GM21576 (cell line): ENCODE measurements around the gene MLXIPL.
"Not testable (repeated sequence)": the region's sequence is repeated elsewhere in the genome, so short reads cannot be mapped to it uniquely, and the experiment has no call there.

ENCODE experiments used
- ATAC-seq: cut with Tn5 transposase; IDR thresholded peaks from one replicate; pipeline ENCODE4 v1.9.1; 2021; ENCODE audit warnings: mild to moderate bottlenecking, moderate library complexity; ENCODE audit not compliant: unreplicated experiment

The MLXIPL gene

GRCh38 chr7:73623798-73624668 lies at the start of gene MLXIPL:
TSS of gene MLXIPL (minus strand) at chr7:73624522. CDS start at chr7:73624492, 30 bp downstream.
- ATAC-seq, result no peak

GRCh38 chr7:73671857-73672445 lies 47.6 kb upstream of the MLXIPL start:
- no peak for ATAC-seq

GRCh38 chr7:73671322-73671661 lies 47.0 kb upstream of the MLXIPL start:
- ATAC-seq, result no peak

GRCh38 chr7:73669858-73670385 lies 45.6 kb upstream of the MLXIPL start:
- ATAC-seq, result no peak

GRCh38 chr7:73669288-73669701 lies 45.0 kb upstream of the MLXIPL start:
- ATAC-seq, result no peak

- no peak for ATAC-seq
Observed at GRCh38 chr7:73668886-73669230, 44.5 kb upstream of the MLXIPL start.

- ATAC-seq, result no peak
Observed at GRCh38 chr7:73668103-73668885, 44.0 kb upstream of the MLXIPL start.

GRCh38 chr7:73667344-73668102 lies 43.2 kb upstream of the MLXIPL start, which contains the start of gene VPS37D:
TSS of gene VPS37D (plus strand) at chr7:73667831. CDS start at chr7:73667959, 128 bp downstream.
- ATAC-seq, result peak; percentile 89

GRCh38 chr7:73663033-73663432 lies 38.7 kb upstream of the MLXIPL start:
- no peak for ATAC-seq

- not testable (repeated sequence) for ATAC-seq
Observed at GRCh38 chr7:73660594-73660993, 36.3 kb upstream of the MLXIPL start.

GRCh38 chr7:73659983-73660382 lies 35.7 kb upstream of the MLXIPL start:
- no peak for ATAC-seq

- not testable (repeated sequence) for ATAC-seq
Observed at GRCh38 chr7:73655309-73655708, 31.0 kb upstream of the MLXIPL start.

GRCh38 chr7:73652541-73652949 lies 28.2 kb upstream of the MLXIPL start:
- no peak for ATAC-seq

- no peak for ATAC-seq
Observed at GRCh38 chr7:73650524-73650923, 26.2 kb upstream of the MLXIPL start.

GRCh38 chr7:73649576-73649975 lies 25.3 kb upstream of the MLXIPL start:
- no peak for ATAC-seq

GRCh38 chr7:73648593-73649332 lies 24.4 kb upstream of the MLXIPL start:
- ATAC-seq, result no peak

GRCh38 chr7:73647725-73648592 lies 23.6 kb upstream of the MLXIPL start:
- ATAC-seq, result no peak

- ATAC-seq, result no peak
Observed at GRCh38 chr7:73646785-73647724, 22.7 kb upstream of the MLXIPL start.
